Measurements from ENCODE around the gene MRPL40. TPM values are rescaled to one million over a fixed set of nuclear protein-coding genes. Genes with fewer than 3 reads are reported as not detected.

Gene MRPL40
- total and polyA plus RNA-seq, 2 donors (not counting 1 experiment from before 2014, with no cell fraction given), result 12.5 to 21.9 TPM

- no peak overlapping the region for H2AFZ ChIP-seq (ENCODE audit: insufficient read depth, low read depth, low read length, poor library complexity, severe bottlenecking)
- Mint-ChIP-seq H3K9me3 (ENCODE audit: insufficient read depth) (no peaks in the 10 kb centered on the region), H3K4me3 (no peak overlapping the region), H3K27me3 (no peaks in the 10 kb centered on the region), H3K4me1 (no peaks in the 10 kb centered on the region), H3K27ac (no peak overlapping the region)
- peaks cover 3 to 61% of the 10 kb centered on the region in 2 experiments for H3K36me3 ChIP-seq (replicated peaks in 1 of 2; ENCODE audit: control extremely low read depth in 1 of 2, control insufficient read depth in 1 of 2, extremely low read depth in 1 of 2, insufficient read depth in 2 of 2, low read length in 1 of 2)
- no peak overlapping the region for H3K27ac ChIP-seq (ENCODE audit: low read length in 2 of 2)
- H3K4me3 ChIP-seq (ENCODE audit: control extremely low read depth in 1 of 5, extremely low read depth in 1 of 5, insufficient read depth in 1 of 5, low read depth in 2 of 5, low read length in 4 of 5), result no peak overlapping the region
- no peak for TF ChIP-seq CTCF (IDR thresholded peaks at IDR 0.05)
- TF ChIP-seq EZH2 (IDR thresholded peaks at IDR 0.05; ENCODE audit: borderline replicate concordance, insufficient read depth, low read depth, low read length, poor library complexity, severe bottlenecking), result no peak
- intact Hi-C loops (cut with micrococcal nuclease), result no loop called here
- no peak overlapping the region for H3K4me2 ChIP-seq (replicated peaks; ENCODE audit: low read depth, low read length, poor library complexity, severe bottlenecking)
- H3K4me1 ChIP-seq (ENCODE audit: control insufficient read depth in 2 of 2, insufficient read depth in 2 of 2, low read length in 2 of 2), result no peaks in the 10 kb centered on the region
- WGBS (ENCODE audit: insufficient coverage), result 80% methylated on average over 1 of the region's 1 CpG
- H4K20me1 ChIP-seq (ENCODE audit: control insufficient read depth, insufficient read depth, low read length, poor library complexity, severe bottlenecking), result no peaks in the 10 kb centered on the region
- no peaks in the 10 kb centered on the region for H3K27me3 ChIP-seq (replicated peaks in 1 of 4; ENCODE audit: control extremely low read depth in 1 of 4, control insufficient read depth in 3 of 4, insufficient read depth in 4 of 4, low read length in 3 of 4)
- ChIA-PET CTCF (interaction anchor here (0.8 to 0.9 kb wide), 2 partner anchors 165 to 479 kb away, joined by 3 to 6 read pairs; no protein-coding TSS in a partner anchor), POLR2A (no interaction called here)
- no peaks in the 10 kb centered on the region for H3K9me3 ChIP-seq (ENCODE audit: control extremely low read depth in 1 of 3, control insufficient read depth in 2 of 3, insufficient read depth in 1 of 3, low read length in 2 of 3)
- no peak overlapping the region for H3K9ac ChIP-seq (ENCODE audit: low read length)
- no peak for ATAC-seq (ENCODE audit: low read depth)
- no peak for DNase-seq
- no peaks in the 10 kb centered on the region for H3K79me2 ChIP-seq (ENCODE audit: control insufficient read depth, insufficient read depth, low read length)
Observed at GRCh38 chr22:19464546-19464945, 32.2 kb downstream of the MRPL40 start.

- Histone ChIP-seq H3K4me2 (replicated peaks; ENCODE audit: low read depth, low read length, poor library complexity, severe bottlenecking) (no peak overlapping the region), H3K4me3 (ENCODE audit: control extremely low read depth in 1 of 5, extremely low read depth in 1 of 5, insufficient read depth in 1 of 5, low read depth in 2 of 5, low read length in 4 of 5) (no peak overlapping the region), H4K20me1 (ENCODE audit: control insufficient read depth, insufficient read depth, low read length, poor library complexity, severe bottlenecking) (no peaks in the 10 kb centered on the region), H3K4me1 (ENCODE audit: control insufficient read depth in 2 of 2, insufficient read depth in 2 of 2, low read length in 2 of 2) (no peaks in the 10 kb centered on the region), H3K9me3 (ENCODE audit: control extremely low read depth in 1 of 3, control insufficient read depth in 2 of 3, insufficient read depth in 1 of 3, low read length in 2 of 3) (no peaks in the 10 kb centered on the region), H3K27me3 (replicated peaks in 1 of 4; ENCODE audit: control extremely low read depth in 1 of 4, control insufficient read depth in 3 of 4, insufficient read depth in 4 of 4, low read length in 3 of 4) (no peaks in the 10 kb centered on the region), H3K36me3 (replicated peaks in 1 of 2; ENCODE audit: control extremely low read depth in 1 of 2, control insufficient read depth in 1 of 2, extremely low read depth in 1 of 2, insufficient read depth in 2 of 2, low read length in 1 of 2) (peaks cover 3 to 64% of the 10 kb centered on the region in 2 experiments), H3K9ac (ENCODE audit: low read length) (no peak overlapping the region), H3K79me2 (ENCODE audit: control insufficient read depth, insufficient read depth, low read length) (peaks cover 4% of the 10 kb centered on the region), H2AFZ (ENCODE audit: insufficient read depth, low read depth, low read length, poor library complexity, severe bottlenecking) (no peak overlapping the region), H3K27ac (ENCODE audit: low read length in 2 of 2) (no peak overlapping the region)
- CTCF ChIA-PET, result interaction anchor here (1.4 kb wide), 1 partner anchor 9 kb away, joined by 3 read pairs; no protein-coding TSS in a partner anchor
- no peaks in the 10 kb centered on the region for H3K9me3 Mint-ChIP-seq (ENCODE audit: insufficient read depth)
- no peaks in the 10 kb centered on the region for H3K4me1 Mint-ChIP-seq
- POLR2A ChIA-PET, result no interaction called here
- no peak for TF ChIP-seq CTCF (IDR thresholded peaks at IDR 0.05)
- TF ChIP-seq EZH2 (IDR thresholded peaks at IDR 0.05; ENCODE audit: borderline replicate concordance, insufficient read depth, low read depth, low read length, poor library complexity, severe bottlenecking), result no peak
- intact Hi-C loops (cut with micrococcal nuclease), result no loop called here
- no peak overlapping the region for H3K4me3 Mint-ChIP-seq
- DNase-seq (no peak), ATAC-seq (ENCODE audit: low read depth) (no peak)
- 100% methylated on average over 1 of the region's 4 CpGs for WGBS (ENCODE audit: insufficient coverage)
- no peak overlapping the region for H3K27ac Mint-ChIP-seq
- no peaks in the 10 kb centered on the region for H3K27me3 Mint-ChIP-seq
Observed at GRCh38 chr22:19464975-19465374, 32.6 kb downstream of the MRPL40 start.
